Measurements from ENCODE around the gene LARGE1.

The LARGE1 gene

GRCh38 chr22:33771136-33771535, 149.1 kb downstream of the LARGE1 start:
- Histone ChIP-seq H3K9me3 (ENCODE audit: low read length) (no peaks in the 10 kb centered on the region), H3K79me2 (ENCODE audit: insufficient read depth, low read length) (no peaks in the 10 kb centered on the region), H3K27me3 (ENCODE audit: insufficient read depth, low read length) (no peaks in the 10 kb centered on the region), H3K4me1 (ENCODE audit: insufficient read depth, low read length, severe bottlenecking) (peaks cover 13% of the 10 kb centered on the region), H2AFZ (ENCODE audit: low read length) (no peak overlapping the region), H3K9ac (ENCODE audit: low read length) (no peak overlapping the region), H3K4me2 (ENCODE audit: low read length) (no peak overlapping the region), H3K9me2 (ENCODE audit: low read depth, low read length) (no peaks in the 10 kb centered on the region), H3K27ac (ENCODE audit: low read depth, low read length, poor library complexity, severe bottlenecking) (no peak overlapping the region), H3F3A (ENCODE audit: insufficient read depth, low read length) (no peaks in the 10 kb centered on the region), H4K20me1 (ENCODE audit: insufficient read depth, low read length) (no peaks in the 10 kb centered on the region), H3K36me3 (ENCODE audit: insufficient read depth, low read length) (no peaks in the 10 kb centered on the region), H3K4me3 (ENCODE audit: low read depth, low read length, poor library complexity, severe bottlenecking) (no peak overlapping the region)
- no peak for TF ChIP-seq CTCF (IDR thresholded peaks at IDR 0.05; ENCODE audit: low read length)

- Histone ChIP-seq H3K4me1 (ENCODE audit: insufficient read depth, low read length, severe bottlenecking) (peaks cover 13% of the 10 kb centered on the region), H3K4me3 (ENCODE audit: low read depth, low read length, poor library complexity, severe bottlenecking) (no peak overlapping the region), H3K79me2 (ENCODE audit: insufficient read depth, low read length) (no peaks in the 10 kb centered on the region), H3K27ac (ENCODE audit: low read depth, low read length, poor library complexity, severe bottlenecking) (no peak overlapping the region), H3K9me2 (ENCODE audit: low read depth, low read length) (no peaks in the 10 kb centered on the region), H2AFZ (ENCODE audit: low read length) (no peak overlapping the region), H3K36me3 (ENCODE audit: insufficient read depth, low read length) (no peaks in the 10 kb centered on the region), H3K4me2 (ENCODE audit: low read length) (no peak overlapping the region), H4K20me1 (ENCODE audit: insufficient read depth, low read length) (no peaks in the 10 kb centered on the region), H3F3A (ENCODE audit: insufficient read depth, low read length) (no peaks in the 10 kb centered on the region), H3K27me3 (ENCODE audit: insufficient read depth, low read length) (no peaks in the 10 kb centered on the region), H3K9me3 (ENCODE audit: low read length) (no peaks in the 10 kb centered on the region), H3K9ac (ENCODE audit: low read length) (no peak overlapping the region)
- TF ChIP-seq CTCF (IDR thresholded peaks at IDR 0.05; ENCODE audit: low read length) (no peak), EZH2 (IDR thresholded peaks at IDR 0.05; ENCODE audit: borderline replicate concordance, low read length) (no peak)
Observed at GRCh38 chr22:33770723-33771122, 149.6 kb downstream of the LARGE1 start.

GRCh38 chr22:33766091-33766490, 154.2 kb downstream of the LARGE1 start:
- no peak overlapping the region for H3K27ac ChIP-seq (ENCODE audit: low read depth, low read length, poor library complexity, severe bottlenecking)
- TF ChIP-seq EZH2 (IDR thresholded peaks at IDR 0.05; ENCODE audit: borderline replicate concordance, low read length) = no peak
- TF ChIP-seq CTCF (IDR thresholded peaks at IDR 0.05; ENCODE audit: low read length) = no peak
- peaks cover 13% of the 10 kb centered on the region for H3K4me1 ChIP-seq (ENCODE audit: insufficient read depth, low read length, severe bottlenecking)
- no peak overlapping the region for H3K9ac ChIP-seq (ENCODE audit: low read length)
- H2AFZ ChIP-seq (ENCODE audit: low read length) = no peak overlapping the region
- no peak overlapping the region for H3K4me2 ChIP-seq (ENCODE audit: low read length)
- no peaks in the 10 kb centered on the region for H3K27me3 ChIP-seq (ENCODE audit: insufficient read depth, low read length)
- no peaks in the 10 kb centered on the region for H4K20me1 ChIP-seq (ENCODE audit: insufficient read depth, low read length)
- no peaks in the 10 kb centered on the region for H3K79me2 ChIP-seq (ENCODE audit: insufficient read depth, low read length)
- H3K4me3 ChIP-seq (ENCODE audit: low read depth, low read length, poor library complexity, severe bottlenecking) = no peak overlapping the region
- H3K36me3 ChIP-seq (ENCODE audit: insufficient read depth, low read length) = no peaks in the 10 kb centered on the region
- no peaks in the 10 kb centered on the region for H3K9me3 ChIP-seq (ENCODE audit: low read length)
- H3K9me2 ChIP-seq (ENCODE audit: low read depth, low read length) = no peaks in the 10 kb centered on the region
- H3F3A ChIP-seq (ENCODE audit: insufficient read depth, low read length) = no peaks in the 10 kb centered on the region
